ENCODE results near the gene NEK8.
"Not testable (repeated sequence)": the region's sequence is repeated elsewhere in the genome, so short reads cannot be mapped to it uniquely, and the experiment has no call there.

NEK8 gene

GRCh38 chr17:28710861-28711722 is 17.5 kb upstream of the NEK8 start:
- peak; percentile 68 to 81 for DNase-seq (ENCODE audit: low read depth in 2 of 2, low spot score in 1 of 2)

GRCh38 chr17:28711723-28712031 is 16.9 kb upstream of the NEK8 start, which contains the start of gene PROCA1:
Gene PROCA1, minus strand, starts transcription at chr17:28711888. Its CDS starts 228 bp downstream, at chr17:28711660.
- DNase-seq (ENCODE audit: low read depth in 2 of 2, low spot score in 1 of 2) = no peak

- DNase-seq (ENCODE audit: low read depth in 2 of 2, low spot score in 1 of 2) = no peak
Observed at GRCh38 chr17:28712032-28712704, 16.4 kb upstream of the NEK8 start.

- no peak for DNase-seq (ENCODE audit: low read depth in 2 of 2, low spot score in 1 of 2)
Observed at GRCh38 chr17:28712705-28713415, 15.7 kb upstream of the NEK8 start.

GRCh38 chr17:28714281-28714680 is 14.3 kb upstream of the NEK8 start:
- DNase-seq (ENCODE audit: low read depth in 2 of 2, low spot score in 1 of 2) = no peak

GRCh38 chr17:28715217-28715616 is 13.4 kb upstream of the NEK8 start:
- no peak for DNase-seq (ENCODE audit: low read depth in 2 of 2, low spot score in 1 of 2)

- no peak for DNase-seq (ENCODE audit: low read depth in 2 of 2, low spot score in 1 of 2)
Observed at GRCh38 chr17:28716740-28717577, 11.6 kb upstream of the NEK8 start.

GRCh38 chr17:28717578-28718332 is 10.8 kb upstream of the NEK8 start, which contains the start of gene RAB34:
Gene RAB34, minus strand, starts transcription at chr17:28717868. Its CDS starts 602 bp downstream, at chr17:28717266.
- DNase-seq (ENCODE audit: low read depth in 2 of 2, low spot score in 1 of 2) = no peak

- no peak for DNase-seq (ENCODE audit: low read depth in 2 of 2, low spot score in 1 of 2)
Observed at GRCh38 chr17:28718333-28719020, 10.1 kb upstream of the NEK8 start.

GRCh38 chr17:28719021-28719433 is 9.6 kb upstream of the NEK8 start:
- DNase-seq (ENCODE audit: low read depth in 2 of 2, low spot score in 1 of 2) = no peak

- DNase-seq (ENCODE audit: low read depth in 2 of 2, low spot score in 1 of 2) = no peak
Observed at GRCh38 chr17:28720247-28720996, 8.2 kb upstream of the NEK8 start.

- not testable (repeated sequence) for DNase-seq (ENCODE audit: low read depth in 2 of 2, low spot score in 1 of 2)
Observed at GRCh38 chr17:28720997-28721329, 7.6 kb upstream of the NEK8 start.

- DNase-seq (ENCODE audit: low read depth in 2 of 2, low spot score in 1 of 2) = no peak
Observed at GRCh38 chr17:28722417-28723158, 6.0 kb upstream of the NEK8 start.

- no peak for DNase-seq (ENCODE audit: low read depth in 2 of 2, low spot score in 1 of 2)
Observed at GRCh38 chr17:28723159-28723835, 5.3 kb upstream of the NEK8 start.

GRCh38 chr17:28723836-28724499 is 4.6 kb upstream of the NEK8 start:
- not testable (repeated sequence) for DNase-seq (ENCODE audit: low read depth in 2 of 2, low spot score in 1 of 2)

- no peak for DNase-seq (ENCODE audit: low read depth in 2 of 2, low spot score in 1 of 2)
Observed at GRCh38 chr17:28724500-28725165, 4.0 kb upstream of the NEK8 start.

Data from stimulated activated CD8-positive, alpha-beta memory T cell treated with anti-CD3 and anti-CD28 coated beads, Interleukin-4, amount 100 ng/mL, for 1 hour (primary cell).